ENCODE data around the gene ZNF32. TPM values are rescaled to one million over a fixed set of nuclear protein-coding genes. Genes with fewer than 3 reads are reported as not detected.

ZNF32 gene
- total RNA-seq, 1 donor from 2014 or later: 21.0 TPM

GRCh38 chr10:43681220-43681619 lies 32.5 kb upstream of the ZNF32 start:
- no peak for DNase-seq (ENCODE audit: low read depth, low spot score)

- DNase-seq (ENCODE audit: low read depth, low spot score): no peak
These were observed 31.4 kb upstream of the ZNF32 start for GRCh38 chr10:43680035-43680434.

GRCh38 chr10:43679509-43679908 lies 30.8 kb upstream of the ZNF32 start:
- no peak for DNase-seq (ENCODE audit: low read depth, low spot score)

GRCh38 chr10:43678654-43679053 lies 30.0 kb upstream of the ZNF32 start:
- DNase-seq (ENCODE audit: low read depth, low spot score): no peak

GRCh38 chr10:43676901-43677300 lies 28.2 kb upstream of the ZNF32 start:
- DNase-seq (ENCODE audit: low read depth, low spot score): no peak

GRCh38 chr10:43676331-43676730 lies 27.6 kb upstream of the ZNF32 start:
- DNase-seq (ENCODE audit: low read depth, low spot score): no peak

- DNase-seq (ENCODE audit: low read depth, low spot score): no peak
These were observed 26.0 kb upstream of the ZNF32 start for GRCh38 chr10:43674553-43675210.

- no peak for DNase-seq (ENCODE audit: low read depth, low spot score)
These were observed 24.8 kb upstream of the ZNF32 start for GRCh38 chr10:43673471-43673870.

- no peak for DNase-seq (ENCODE audit: low read depth, low spot score)
These were observed 23.2 kb upstream of the ZNF32 start for GRCh38 chr10:43671659-43672531.

GRCh38 chr10:43669386-43669785 lies 20.7 kb upstream of the ZNF32 start:
- DNase-seq (ENCODE audit: low read depth, low spot score): no peak

GRCh38 chr10:43667761-43668386 lies 19.2 kb upstream of the ZNF32 start:
- no peak for DNase-seq (ENCODE audit: low read depth, low spot score)

GRCh38 chr10:43667317-43667731 lies 18.6 kb upstream of the ZNF32 start:
- no peak for DNase-seq (ENCODE audit: low read depth, low spot score)

GRCh38 chr10:43666552-43666951 lies 17.9 kb upstream of the ZNF32 start:
- DNase-seq (ENCODE audit: low read depth, low spot score): no peak

GRCh38 chr10:43665054-43665453 lies 16.4 kb upstream of the ZNF32 start:
- no peak for DNase-seq (ENCODE audit: low read depth, low spot score)

- no peak for DNase-seq (ENCODE audit: low read depth, low spot score)
These were observed 9.5 kb upstream of the ZNF32 start for GRCh38 chr10:43658227-43658626.

GRCh38 chr10:43655311-43655710 lies 6.6 kb upstream of the ZNF32 start:
- no peak for DNase-seq (ENCODE audit: low read depth, low spot score)

GRCh38 chr10:43653746-43654145 lies 5.1 kb upstream of the ZNF32 start:
- DNase-seq (ENCODE audit: low read depth, low spot score): no peak

- no peak for DNase-seq (ENCODE audit: low read depth, low spot score)
These were observed 473 bp upstream of the ZNF32 start for GRCh38 chr10:43649185-43649523.

- DNase-seq (ENCODE audit: low read depth, low spot score): no peak
These were observed 635 bp downstream of the ZNF32 start for GRCh38 chr10:43648095-43648397.

GRCh38 chr10:43647576-43647975 lies 1.1 kb downstream of the ZNF32 start:
- no peak for DNase-seq (ENCODE audit: low read depth, low spot score)

GRCh38 chr10:43645866-43646265 lies 2.8 kb downstream of the ZNF32 start:
- no peak for DNase-seq (ENCODE audit: low read depth, low spot score)

GRCh38 chr10:43644252-43644651 lies 4.4 kb downstream of the ZNF32 start:
- DNase-seq (ENCODE audit: low read depth, low spot score): no peak

- no peak for DNase-seq (ENCODE audit: low read depth, low spot score)
These were observed 8.1 kb downstream of the ZNF32 start for GRCh38 chr10:43640603-43641002.
